ENCODE measurements around the gene NXN.
"Not testable (repeated sequence)": the region's sequence is repeated elsewhere in the genome, so short reads cannot be mapped to it uniquely, and the experiment has no call there.

The NXN gene

GRCh38 chr17:1006054-1006453, 26.5 kb upstream of the NXN start:
- DNase-seq: no peak

- no peak for DNase-seq
These were observed 25.9 kb upstream of the NXN start for GRCh38 chr17:1005361-1005946.

- DNase-seq: no peak
These were observed 25.3 kb upstream of the NXN start for GRCh38 chr17:1004769-1005295.

GRCh38 chr17:1003972-1004768, 24.6 kb upstream of the NXN start:
- no peak for DNase-seq

- DNase-seq: no peak
These were observed 24.0 kb upstream of the NXN start for GRCh38 chr17:1003633-1003971.

- DNase-seq: no peak
These were observed 23.4 kb upstream of the NXN start for GRCh38 chr17:1002771-1003555.

- no peak for DNase-seq
These were observed 22.8 kb upstream of the NXN start for GRCh38 chr17:1002412-1002753.

GRCh38 chr17:1001640-1002411, 22.2 kb upstream of the NXN start:
- no peak for DNase-seq

GRCh38 chr17:1000597-1001461, 21.3 kb upstream of the NXN start:
- no peak for DNase-seq

- DNase-seq: no peak
These were observed 18.5 kb upstream of the NXN start for GRCh38 chr17:998111-998510.

GRCh38 chr17:996554-997344, 17.2 kb upstream of the NXN start, which contains the start of gene TIMM22:
Gene TIMM22, plus strand, starts transcription at chr17:997129. Its CDS starts 14 bp downstream, at chr17:997143.
- peak; percentile 82 to 98 (median 88) for DNase-seq

- DNase-seq: not testable (repeated sequence)
These were observed 15.7 kb upstream of the NXN start for GRCh38 chr17:995324-995723.

GRCh38 chr17:992933-993332, 13.4 kb upstream of the NXN start:
- no peak for DNase-seq

GRCh38 chr17:988561-988960, 9.0 kb upstream of the NXN start:
- DNase-seq: no peak

GRCh38 chr17:987931-988330, 8.4 kb upstream of the NXN start:
- no peak for DNase-seq

GRCh38 chr17:986322-986929, 6.8 kb upstream of the NXN start:
- DNase-seq: no peak

GRCh38 chr17:983921-984320, 4.3 kb upstream of the NXN start:
- no peak for DNase-seq

- no peak for DNase-seq
These were observed 1.7 kb upstream of the NXN start for GRCh38 chr17:981292-981658.

- peak; percentile 63 to 80 (median 76) for DNase-seq
These were observed 1.1 kb upstream of the NXN start for GRCh38 chr17:980406-981291.

GRCh38 chr17:979212-979538, 401 bp downstream of the NXN start:
- no peak for DNase-seq

All from T-helper 1 cell (primary cell).